Gastrocnemius medialis (tissue), 4 donors: ENCODE measurements around the gene TTLL3. TPM values are rescaled to one million over a fixed set of nuclear protein-coding genes. Genes with fewer than 3 reads are reported as not detected.
A peak's percentile ranks its signal among the peaks of the same experiment; 100 is the strongest.

Source experiments
- ATAC-seq, 2 donors: fragments of 150-250 bp; one replicate each; pipeline ENCODE4 v1.9.1; 2016
- DNase-seq, 2 donors: peaks; one replicate each; pipeline ENCODE4 v3.0.0-alpha.2; 2019
- H3K27ac ChIP-seq, 4 donors: fragments of 200-600 bp; sonication (generic); 1 replicate in 1 of 4; 2 replicates in 3 of 4; pipeline ENCODE4 v1.5.1; 2016 to 2018; ENCODE audit warnings: mild to moderate bottlenecking in 2 of 4, moderate library complexity in 1 of 4
- H3K27me3 ChIP-seq, 3 donors: fragments of 200-600 bp; sonication (generic) in 2 of 3; 1 replicate in 1 of 3; 2 replicates in 2 of 3; pipeline versions ENCODE4 v1.5.1 to v1.6.0; 2016 to 2019; ENCODE audit warnings: mild to moderate bottlenecking in 1 of 3, moderate library complexity in 1 of 3
- H3K36me3 ChIP-seq, 2 donors: fragments of 200-600 bp; sonication (generic) in 1 of 2; one replicate each; pipeline ENCODE4 v1.5.1; 2017 to 2018
- H3K4me1 ChIP-seq, 2 donors: fragments of 200-600 bp; sonication (generic) in 1 of 2; one replicate each; pipeline ENCODE4 v1.5.1; 2016 to 2017; ENCODE audit warnings: mild to moderate bottlenecking in 2 of 2
- H3K4me3 ChIP-seq, 4 donors: fragments of 200-600 bp; sonication (generic) in 3 of 4; 1 replicate in 1 of 4; 2 replicates in 3 of 4; pipeline ENCODE4 v1.5.1; 2016 to 2019; ENCODE audit warnings: mild to moderate bottlenecking in 2 of 4
- H3K9me3 ChIP-seq, 3 donors: fragments of 200-600 bp; sonication (generic) in 2 of 3; 1 replicate in 1 of 3; 2 replicates in 2 of 3; pipeline ENCODE4 v1.5.1; 2016 to 2019
- POLR2A ChIP-seq, 2 donors: fragments of 450-650 bp; IDR thresholded peaks; one replicate each; pipeline ENCODE4 v1.6.1; 2017; ENCODE audit warnings: antibody characterized with exemption in 2 of 2, mild to moderate bottlenecking in 2 of 2, moderate library complexity in 2 of 2
- in situ Hi-C, 4 donors: fragments of 200-750 bp; cut with MboI; loops; one replicate each; pipeline versions ENCODE4 v1.15.0 to v1.8.0; 2017; ENCODE audit warnings: low sequenced_read_pairs in 4 of 4
- intact Hi-C: fragments of 100-400 bp; cut with DNase I; formaldehyde crosslinking; loops from one replicate; pipeline ENCODE4 v1.15.1; 2023; ENCODE audit warnings: low total_unique reads
- total RNA-seq, 4 donors: library from RNA; depleted of rRNA; stranded (reverse); fragments of >200 nt; gene quantifications; one replicate each; pipeline versions ENCODE4 v1.1.0 to v1.2.3, GENCODE V29; 2016
- TF ChIP-seq, protein P1 (sequence below), 5 experiments: fragments of 450-650 bp in 3 of 5; fragments of 200-600 bp in 2 of 5; sonication (generic) in 2 of 5; IDR thresholded peaks in 4 of 5; conservative IDR thresholded peaks in 1 of 5; 1 replicate in 4 of 5; 2 replicates in 1 of 5; pipeline ENCODE4 v1.5.1; 2016 to 2019; ENCODE audit warnings: antibody characterized with exemption in 5 of 5, mild to moderate bottlenecking in 3 of 5, moderate library complexity in 3 of 5

The TTLL3 gene
- total RNA-seq, 4 donors from 2014 or later: 3.2 to 17.6 (median 8.5) TPM

DNA sequence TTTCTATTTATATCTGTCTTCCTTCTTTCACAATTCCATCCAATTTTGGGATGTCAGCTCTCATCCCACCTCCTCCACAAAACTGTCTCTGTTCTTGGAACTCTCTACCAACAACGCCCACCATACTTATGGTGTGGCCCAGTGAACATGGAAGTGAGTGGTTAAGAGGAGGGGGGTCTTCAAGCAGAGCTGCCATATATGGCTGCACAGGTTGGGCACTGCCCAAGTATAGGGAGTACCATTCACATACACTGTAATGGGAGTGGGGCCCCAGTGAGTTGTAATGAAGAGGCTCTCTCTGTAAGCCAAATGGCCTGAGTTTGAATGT, 32.4 kb upstream of the TTLL3 start:
- DNase-seq (no peak), ATAC-seq (no peak)
- TF ChIP-seq POLR2A (IDR thresholded peaks at IDR 0.05): no peak
- TF ChIP-seq, protein P1, sequence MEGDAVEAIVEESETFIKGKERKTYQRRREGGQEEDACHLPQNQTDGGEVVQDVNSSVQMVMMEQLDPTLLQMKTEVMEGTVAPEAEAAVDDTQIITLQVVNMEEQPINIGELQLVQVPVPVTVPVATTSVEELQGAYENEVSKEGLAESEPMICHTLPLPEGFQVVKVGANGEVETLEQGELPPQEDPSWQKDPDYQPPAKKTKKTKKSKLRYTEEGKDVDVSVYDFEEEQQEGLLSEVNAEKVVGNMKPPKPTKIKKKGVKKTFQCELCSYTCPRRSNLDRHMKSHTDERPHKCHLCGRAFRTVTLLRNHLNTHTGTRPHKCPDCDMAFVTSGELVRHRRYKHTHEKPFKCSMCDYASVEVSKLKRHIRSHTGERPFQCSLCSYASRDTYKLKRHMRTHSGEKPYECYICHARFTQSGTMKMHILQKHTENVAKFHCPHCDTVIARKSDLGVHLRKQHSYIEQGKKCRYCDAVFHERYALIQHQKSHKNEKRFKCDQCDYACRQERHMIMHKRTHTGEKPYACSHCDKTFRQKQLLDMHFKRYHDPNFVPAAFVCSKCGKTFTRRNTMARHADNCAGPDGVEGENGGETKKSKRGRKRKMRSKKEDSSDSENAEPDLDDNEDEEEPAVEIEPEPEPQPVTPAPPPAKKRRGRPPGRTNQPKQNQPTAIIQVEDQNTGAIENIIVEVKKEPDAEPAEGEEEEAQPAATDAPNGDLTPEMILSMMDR (IDR thresholded peaks at IDR 0.05 in 4 of 5, conservative IDR thresholded peaks at IDR 0.05 in 1 of 5): no peak
- Histone ChIP-seq H3K4me3 (no peak overlapping the region), H3K4me1 (no peaks in the 10 kb centered on the region), H3K27ac (no peak overlapping the region), H3K36me3 (peaks cover 0 to 23% of the 10 kb centered on the region in 2 donors), H3K9me3 (no peaks in the 10 kb centered on the region), H3K27me3 (no peaks in the 10 kb centered on the region)
- intact Hi-C loops: no loop called here
- in situ Hi-C loops: no loop called here

GRCh38 chr3:9778143-9779074, 31.7 kb upstream of the TTLL3 start:
- in situ Hi-C loops (no loop called here), intact Hi-C loops (no loop called here)
- TF ChIP-seq, protein P1 (IDR thresholded peaks at IDR 0.05 in 4 of 5, conservative IDR thresholded peaks at IDR 0.05 in 1 of 5): no peak
- no peak for TF ChIP-seq POLR2A (IDR thresholded peaks at IDR 0.05)
- no peaks in the 10 kb centered on the region for H3K27me3 ChIP-seq
- no peak for DNase-seq
- H3K4me1 ChIP-seq: no peaks in the 10 kb centered on the region
- H3K4me3 ChIP-seq: no peak overlapping the region
- peaks cover 0 to 30% of the 10 kb centered on the region in 2 donors for H3K36me3 ChIP-seq
- H3K9me3 ChIP-seq: no peaks in the 10 kb centered on the region
- no peak overlapping the region for H3K27ac ChIP-seq
- ATAC-seq: peak in 1 of 2 donors; percentile 40

GRCh38 chr3:9779075-9779593, 30.9 kb upstream of the TTLL3 start:
- intact Hi-C loops (no loop called here), in situ Hi-C loops (no loop called here)
- DNase-seq (no peak), ATAC-seq (no peak)
- H3K9me3 ChIP-seq: no peaks in the 10 kb centered on the region
- no peaks in the 10 kb centered on the region for H3K27me3 ChIP-seq
- H3K27ac ChIP-seq: no peak overlapping the region
- TF ChIP-seq, protein P1 (IDR thresholded peaks at IDR 0.05 in 4 of 5, conservative IDR thresholded peaks at IDR 0.05 in 1 of 5): no peak
- TF ChIP-seq POLR2A (IDR thresholded peaks at IDR 0.05): no peak
- H3K4me1 ChIP-seq: no peaks in the 10 kb centered on the region
- H3K36me3 ChIP-seq: peaks cover 0 to 38% of the 10 kb centered on the region in 2 donors
- no peak overlapping the region for H3K4me3 ChIP-seq

DNA sequence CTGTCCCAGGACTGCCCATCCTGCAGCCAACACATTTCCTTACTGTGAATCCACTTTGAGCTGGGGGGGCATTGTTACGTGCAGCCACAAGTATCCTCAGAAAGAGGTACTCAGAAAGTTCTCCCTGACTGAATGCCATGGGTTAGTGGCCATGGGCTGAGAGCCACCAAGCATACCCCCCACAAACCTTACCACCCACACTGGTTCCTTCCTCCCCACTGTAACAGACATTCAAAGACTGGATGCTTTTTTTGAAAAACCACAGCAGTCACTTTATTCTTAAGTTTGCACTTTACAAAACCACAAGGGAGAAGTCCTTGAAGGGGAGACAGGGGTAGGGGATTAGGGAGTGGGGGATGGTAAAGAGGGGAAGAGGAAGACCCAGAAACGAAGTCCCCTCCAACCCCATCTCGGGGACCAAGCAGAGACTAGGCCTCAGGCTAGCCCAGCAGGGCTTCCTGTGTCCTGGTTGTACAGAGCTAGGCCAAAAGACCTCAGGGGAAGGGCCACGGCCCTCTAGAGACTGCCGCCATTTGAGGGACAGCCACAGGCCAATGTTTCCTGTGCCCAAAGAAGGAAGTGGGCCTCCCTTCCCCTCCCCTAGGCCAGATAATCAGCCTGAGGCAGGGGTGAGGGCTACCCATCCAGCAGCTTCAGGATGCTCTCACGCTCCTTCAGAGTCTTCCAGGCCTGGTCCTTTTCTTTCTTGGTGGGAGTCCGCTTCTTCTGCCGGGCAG, 30.2 kb upstream of the TTLL3 start:
- DNase-seq (no peak), ATAC-seq (no peak)
- no peaks in the 10 kb centered on the region for H3K4me1 ChIP-seq
- intact Hi-C loops (no loop called here), in situ Hi-C loops (no loop called here)
- H3K36me3 ChIP-seq: peaks cover 0 to 45% of the 10 kb centered on the region in 2 donors
- H3K9me3 ChIP-seq: no peaks in the 10 kb centered on the region
- TF ChIP-seq, protein P1 (IDR thresholded peaks at IDR 0.05 in 4 of 5, conservative IDR thresholded peaks at IDR 0.05 in 1 of 5): no peak
- TF ChIP-seq POLR2A (IDR thresholded peaks at IDR 0.05): no peak
- H3K4me3 ChIP-seq: no peak overlapping the region
- no peaks in the 10 kb centered on the region for H3K27me3 ChIP-seq
- H3K27ac ChIP-seq: no peak overlapping the region
